HG03175 (cell line): Measurements from ENCODE around the gene TTC39B.
A peak's percentile ranks its signal among the peaks of the same experiment; 100 is the strongest.

Source experiments
- ATAC-seq: cut with Tn5 transposase; IDR thresholded peaks from one replicate; pipeline ENCODE4 v1.9.1; 2021; ENCODE audit warnings: mild to moderate bottlenecking, moderate library complexity; ENCODE audit not compliant: unreplicated experiment

TTC39B gene

GRCh38 chr9:15304632-15305031, 2.4 kb downstream of the TTC39B start:
- ATAC-seq = peak; percentile 42

GRCh38 chr9:15300218-15300617, 6.8 kb downstream of the TTC39B start:
- no peak for ATAC-seq

- peak; percentile 81 for ATAC-seq
Observed at GRCh38 chr9:15299374-15299939, 7.6 kb downstream of the TTC39B start.

- no peak for ATAC-seq
Observed at GRCh38 chr9:15298362-15298761, 8.7 kb downstream of the TTC39B start.

GRCh38 chr9:15295761-15296405, 11.1 kb downstream of the TTC39B start:
- ATAC-seq = peak; percentile 35

- ATAC-seq = no peak
Observed at GRCh38 chr9:15294604-15295003, 12.4 kb downstream of the TTC39B start.

GRCh38 chr9:15293804-15294316, 13.2 kb downstream of the TTC39B start:
- no peak for ATAC-seq

GRCh38 chr9:15293084-15293483, 13.9 kb downstream of the TTC39B start:
- no peak for ATAC-seq

GRCh38 chr9:15289603-15290002, 17.4 kb downstream of the TTC39B start:
- no peak for ATAC-seq

GRCh38 chr9:15287309-15287708, 19.7 kb downstream of the TTC39B start:
- no peak for ATAC-seq

GRCh38 chr9:15286161-15286821, 20.7 kb downstream of the TTC39B start:
- ATAC-seq = no peak

- ATAC-seq = no peak
Observed at GRCh38 chr9:15282567-15283285, 24.3 kb downstream of the TTC39B start.

- ATAC-seq = no peak
Observed at GRCh38 chr9:15280647-15281046, 26.4 kb downstream of the TTC39B start.

- ATAC-seq = no peak
Observed at GRCh38 chr9:15278839-15279238, 28.2 kb downstream of the TTC39B start.

- no peak for ATAC-seq
Observed at GRCh38 chr9:15278091-15278687, 28.8 kb downstream of the TTC39B start.

GRCh38 chr9:15277400-15278090, 29.5 kb downstream of the TTC39B start:
- no peak for ATAC-seq

- ATAC-seq = no peak
Observed at GRCh38 chr9:15276328-15276938, 30.6 kb downstream of the TTC39B start.

GRCh38 chr9:15274425-15274824, 32.6 kb downstream of the TTC39B start:
- no peak for ATAC-seq

GRCh38 chr9:15272377-15272928, 34.6 kb downstream of the TTC39B start:
- ATAC-seq = no peak

- ATAC-seq = no peak
Observed at GRCh38 chr9:15271403-15271802, 35.6 kb downstream of the TTC39B start.
